Upper lobe of left lung (tissue), 6 donors: ENCODE results near the gene DENND2C. TPM values are rescaled to one million over a fixed set of nuclear protein-coding genes. Genes with fewer than 3 reads are reported as not detected.

Experiments
- ATAC-seq, 2 donors: fragments of 200-7000 bp; cut with Tn5 transposase; one replicate each; pipeline ENCODE4 v1.9.1; 2022; ENCODE audit warnings: mild to moderate bottlenecking in 2 of 2, moderate library complexity in 2 of 2; ENCODE audit not compliant: low FRiP score in 2 of 2
- DNase-seq, 2 donors: peaks; one replicate each; pipeline ENCODE4 v3.0.0-alpha.2; 2019 to 2020
- H3K27ac ChIP-seq, 4 donors: fragments of 200-600 bp; sonication (generic); one replicate each; pipeline ENCODE4 v1.5.1; 2016 to 2019
- H3K27me3 ChIP-seq, 4 donors: fragments of 200-600 bp; sonication (generic); one replicate each; pipeline ENCODE4 v1.5.1; 2017 to 2019
- H3K36me3 ChIP-seq, 4 donors: fragments of 200-600 bp; sonication (generic); one replicate each; pipeline ENCODE4 v1.5.1; 2016 to 2019
- H3K4me1 ChIP-seq, 4 donors: fragments of 200-600 bp; sonication (generic); one replicate each; pipeline ENCODE4 v1.5.1; 2018 to 2019
- H3K4me3 ChIP-seq, 4 donors: fragments of 200-600 bp; sonication (generic); one replicate each; pipeline ENCODE4 v1.5.1; 2017 to 2019; ENCODE audit warnings: mild to moderate bottlenecking in 2 of 4, moderate library complexity in 1 of 4
- H3K9me3 ChIP-seq, 4 donors: fragments of 200-600 bp; sonication (generic); one replicate each; pipeline ENCODE4 v1.5.1; 2018 to 2019
- CTCF ChIP-seq, 6 experiments: fragments of 450-650 bp in 4 of 6; fragments of 200-600 bp in 2 of 6; sonication (generic) in 2 of 6; IDR thresholded peaks; one replicate each; pipeline ENCODE4 v1.5.1; 2016 to 2019; ENCODE audit warnings: antibody characterized with exemption in 6 of 6
- EP300 ChIP-seq, 4 donors: sonication (generic); formaldehyde crosslinking; IDR thresholded peaks; one replicate each; pipeline ENCODE4 v1.5.1; 2017; ENCODE audit warnings: antibody characterized with exemption in 4 of 4, control low read depth in 2 of 4
- POLR2A ChIP-seq, 4 donors: fragments of 450-650 bp; IDR thresholded peaks; one replicate each; pipeline ENCODE4 v1.5.1; 2016 to 2017; ENCODE audit warnings: antibody characterized with exemption in 4 of 4, mild to moderate bottlenecking in 2 of 4
- POLR2AphosphoS5 ChIP-seq, 2 donors: sonication (generic); formaldehyde crosslinking; IDR thresholded peaks; one replicate each; pipeline ENCODE4 v1.5.1; 2017; ENCODE audit warnings: antibody characterized with exemption in 2 of 2
- WGBS, 2 donors: methylation state at CpG; one replicate each; pipeline ENCODE4 v1.1.5; 2017 to 2018; 5-methylcytosine and 5-hydroxymethylcytosine counted together
- total RNA-seq, 6 donors: library from RNA; depleted of rRNA in 4 of 6; stranded (reverse); fragments of >200 nt in 4 of 6; gene quantifications; one replicate each; pipeline versions ENCODE4 v1.1.0 to v1.2.1, GENCODE V29; 2016 to 2021
- donor health status: DM: no; HTN: no; CAD: no; lungs with moderate emphysema.
- donor health status: DM: no; HTN: yes; CAD: no; lungs with severe emphysema.

DENND2C gene
- total RNA-seq, 6 donors from 2014 or later = 2.1 to 6.5 (median 3.6) TPM

GRCh38 chr1:114623364-114623763 is 46.5 kb downstream of the DENND2C start:
- DNase-seq (no peak), ATAC-seq (no peak)
- H3K9me3 ChIP-seq = no peaks in the 10 kb centered on the region
- H3K27ac ChIP-seq = no peak overlapping the region
- H3K4me3 ChIP-seq = no peak overlapping the region
- no peaks in the 10 kb centered on the region for H3K27me3 ChIP-seq
- H3K36me3 ChIP-seq = peaks cover 0 to 13% (median 0%) of the 10 kb centered on the region in 4 donors
- H3K4me1 ChIP-seq = no peaks in the 10 kb centered on the region
- no peak for TF ChIP-seq CTCF (IDR thresholded peaks at IDR 0.05)
- TF ChIP-seq EP300 (IDR thresholded peaks at IDR 0.05) = no peak
- TF ChIP-seq POLR2AphosphoS5 (IDR thresholded peaks at IDR 0.05) = no peak
- no peak for TF ChIP-seq POLR2A (IDR thresholded peaks at IDR 0.05)
- WGBS, 2 donors = 95% methylated on average over 5 of the region's 5 CpGs

- ATAC-seq (no peak), DNase-seq (no peak)
- TF ChIP-seq POLR2AphosphoS5 (IDR thresholded peaks at IDR 0.05) (no peak), CTCF (IDR thresholded peaks at IDR 0.05) (no peak), POLR2A (IDR thresholded peaks at IDR 0.05) (no peak)
- H3K27me3 ChIP-seq = no peaks in the 10 kb centered on the region
- WGBS, 2 donors = 86 to 90% methylated on average over 2 of the region's 2 CpGs
- H3K9me3 ChIP-seq = no peaks in the 10 kb centered on the region
- peaks cover 0 to 30% (median 0%) of the 10 kb centered on the region in 4 donors for H3K36me3 ChIP-seq
- H3K4me3 ChIP-seq = no peak overlapping the region
- no peak overlapping the region for H3K27ac ChIP-seq
- no peaks in the 10 kb centered on the region for H3K4me1 ChIP-seq
These were observed 49.4 kb downstream of the DENND2C start for GRCh38 chr1:114620419-114620818.

GRCh38 chr1:114618606-114619005 is 51.2 kb downstream of the DENND2C start:
- H3K27me3 ChIP-seq = no peaks in the 10 kb centered on the region
- H3K36me3 ChIP-seq = peaks cover 0 to 32% (median 0%) of the 10 kb centered on the region in 4 donors
- H3K9me3 ChIP-seq = no peaks in the 10 kb centered on the region
- H3K4me1 ChIP-seq = no peaks in the 10 kb centered on the region
- DNase-seq (no peak), ATAC-seq (no peak)
- no peak for TF ChIP-seq POLR2AphosphoS5 (IDR thresholded peaks at IDR 0.05)
- no peak for TF ChIP-seq CTCF (IDR thresholded peaks at IDR 0.05)
- TF ChIP-seq POLR2A (IDR thresholded peaks at IDR 0.05) = no peak
- no peak for TF ChIP-seq EP300 (IDR thresholded peaks at IDR 0.05)
- no peak overlapping the region for H3K27ac ChIP-seq
- no peak overlapping the region for H3K4me3 ChIP-seq

GRCh38 chr1:114610546-114611245 is 59.2 kb downstream of the DENND2C start:
- ATAC-seq (no peak), DNase-seq (no peak)
- no peak overlapping the region for H3K27ac ChIP-seq
- H3K4me3 ChIP-seq = no peak overlapping the region
- 90 to 95% methylated on average over 9 of the region's 9 CpGs for WGBS, 2 donors
- H3K36me3 ChIP-seq = peaks cover 0 to 34% (median 3%) of the 10 kb centered on the region in 4 donors
- no peak for TF ChIP-seq POLR2AphosphoS5 (IDR thresholded peaks at IDR 0.05)
- TF ChIP-seq POLR2A (IDR thresholded peaks at IDR 0.05) = no peak
- TF ChIP-seq EP300 (IDR thresholded peaks at IDR 0.05) = no peak
- no peak for TF ChIP-seq CTCF (IDR thresholded peaks at IDR 0.05)
- H3K4me1 ChIP-seq = no peaks in the 10 kb centered on the region
- no peaks in the 10 kb centered on the region for H3K9me3 ChIP-seq
- H3K27me3 ChIP-seq = no peaks in the 10 kb centered on the region

GRCh38 chr1:114609826-114610225 is 60.0 kb downstream of the DENND2C start:
- Histone ChIP-seq H3K27me3 (no peaks in the 10 kb centered on the region), H3K9me3 (no peaks in the 10 kb centered on the region), H3K36me3 (peaks cover 0 to 37% (median 3%) of the 10 kb centered on the region in 4 donors), H3K27ac (no peak overlapping the region), H3K4me3 (no peak overlapping the region), H3K4me1 (no peaks in the 10 kb centered on the region)
- no peak for ATAC-seq
- no peak for DNase-seq
- WGBS, 2 donors = 90 to 97% methylated on average over 2 of the region's 2 CpGs
- no peak for TF ChIP-seq EP300 (IDR thresholded peaks at IDR 0.05)
- no peak for TF ChIP-seq POLR2A (IDR thresholded peaks at IDR 0.05)
- TF ChIP-seq CTCF (IDR thresholded peaks at IDR 0.05) = no peak
